Measurements from ENCODE around the gene FAM3A.
"Not testable (repeated sequence)": the region's sequence is repeated elsewhere in the genome, so short reads cannot be mapped to it uniquely, and the experiment has no call there.

The FAM3A gene

DNA sequence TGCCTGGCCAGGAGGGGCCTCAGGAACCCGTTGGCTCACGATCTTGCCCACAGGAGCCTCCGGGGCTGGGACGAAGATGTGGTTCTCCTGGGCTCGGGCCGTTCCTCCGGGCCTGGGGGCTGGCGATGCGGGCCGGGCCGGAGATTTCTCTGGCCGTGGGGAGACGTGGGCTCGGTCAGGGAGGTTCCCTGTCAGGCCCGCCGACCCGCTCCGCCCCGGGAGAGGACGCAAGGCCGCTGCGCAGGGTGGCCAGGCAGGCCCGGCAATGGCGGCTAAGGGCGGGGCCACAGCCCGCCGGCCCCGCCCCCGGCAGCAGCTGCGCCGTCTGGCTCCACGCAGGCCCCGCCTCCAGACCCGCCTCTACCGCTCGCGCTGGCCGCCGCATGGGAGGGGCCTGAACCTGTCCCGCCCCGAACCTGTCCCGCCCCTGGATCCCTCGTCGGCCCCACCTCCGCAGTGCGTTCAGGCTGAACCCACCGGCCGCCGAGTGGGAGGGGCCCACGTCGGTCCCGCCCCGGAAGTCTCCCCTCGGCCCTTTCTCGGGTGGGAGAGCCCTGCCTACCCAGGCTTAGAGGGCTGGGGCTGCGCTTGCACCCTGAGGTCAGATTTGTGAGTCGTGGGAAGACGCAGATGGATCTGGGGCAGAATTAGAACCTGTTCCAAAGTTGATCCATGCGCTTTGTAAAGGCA lies at the start of gene FAM3A:
Gene FAM3A (minus strand): TSS at position 267 of the 690 bp plus-strand sequence. CDS start 460 bp downstream, outside the sequence.
- DNase-seq, result peak; percentile 61

DNA sequence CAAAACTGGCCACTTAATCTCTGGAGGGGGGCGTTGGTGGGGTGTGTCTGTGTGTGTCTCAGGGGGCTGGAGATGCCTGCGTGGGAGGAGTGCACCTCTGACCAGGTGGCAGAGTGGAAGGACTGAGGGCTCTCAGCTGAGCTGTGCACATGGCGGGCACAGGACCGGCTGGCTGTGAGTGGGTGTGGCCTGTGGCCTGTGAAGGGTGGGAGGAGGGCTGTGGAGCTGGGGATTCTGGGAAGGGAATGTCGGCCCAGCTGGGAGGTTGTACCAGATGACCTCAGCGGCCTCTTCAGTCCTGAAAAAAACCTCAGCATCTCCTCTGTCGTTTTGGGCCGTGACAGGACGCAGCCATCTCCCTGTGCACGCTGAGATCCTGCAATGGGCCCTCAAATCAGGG lies 46.3 kb upstream of the FAM3A start:
- not testable (repeated sequence) for DNase-seq

DNA sequence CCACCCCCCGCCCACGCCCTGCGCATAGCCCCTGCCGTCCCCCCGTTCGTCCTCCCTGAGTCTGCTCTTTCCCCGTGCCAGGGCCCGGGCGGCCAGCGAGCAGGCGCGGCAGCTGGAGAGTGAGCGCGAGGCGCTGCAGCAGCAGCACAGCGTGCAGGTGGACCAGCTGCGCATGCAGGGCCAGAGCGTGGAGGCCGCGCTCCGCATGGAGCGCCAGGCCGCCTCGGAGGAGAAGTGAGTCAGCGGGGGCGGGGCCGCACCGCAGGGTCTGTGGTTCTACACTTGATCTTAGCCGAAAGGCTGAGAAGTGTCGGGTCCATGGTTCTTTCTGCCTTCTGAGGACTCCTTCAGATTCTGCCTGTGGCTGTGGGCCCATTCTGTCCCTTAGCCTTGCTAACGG lies 44.3 kb upstream of the FAM3A start:
- DNase-seq, result not testable (repeated sequence)

- not testable (repeated sequence) for DNase-seq
Measured at GRCh38 chrX:154558896-154559295, 42.9 kb upstream of the FAM3A start.

- DNase-seq, result not testable (repeated sequence)
Measured at GRCh38 chrX:154558060-154558690, 42.1 kb upstream of the FAM3A start.

DNA sequence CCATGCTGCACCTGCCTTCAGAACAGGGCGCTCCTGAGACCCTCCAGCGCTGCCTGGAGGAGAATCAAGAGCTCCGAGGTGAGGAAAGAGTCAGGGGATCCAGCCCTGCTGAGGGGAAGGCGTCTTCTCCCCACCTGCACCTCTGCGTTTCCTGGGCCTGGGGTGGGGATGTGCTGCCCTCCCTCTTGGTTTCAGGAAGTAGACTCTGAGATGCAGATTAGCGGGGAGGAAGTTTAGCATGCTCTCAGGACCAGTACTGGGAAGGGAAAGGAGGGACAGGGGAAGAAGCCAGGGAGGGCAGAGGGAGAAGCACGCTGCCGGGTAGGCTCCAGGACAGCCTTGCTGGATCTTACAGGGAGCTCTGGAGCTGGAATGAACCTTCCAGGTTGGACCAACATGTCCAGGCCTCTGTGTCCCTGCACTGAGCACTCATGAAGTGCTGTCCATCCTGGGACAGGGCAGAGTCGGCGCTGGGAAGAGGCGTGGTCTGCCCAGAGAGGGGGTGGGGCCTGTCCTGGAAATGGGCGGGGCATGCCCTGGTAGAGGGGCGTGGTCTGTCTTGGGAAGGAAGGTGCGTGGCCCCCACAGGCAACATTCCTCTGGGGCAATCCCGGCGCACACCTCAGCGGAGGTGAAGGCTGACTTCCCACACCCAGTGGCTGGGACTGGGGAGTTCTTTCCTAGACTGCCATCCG lies 36.2 kb upstream of the FAM3A start:
- DNase-seq, result not testable (repeated sequence)

GRCh38 chrX:154549766-154550165 lies 33.7 kb upstream of the FAM3A start:
- DNase-seq, result no peak

GRCh38 chrX:154548028-154548316 lies 31.9 kb upstream of the FAM3A start:
- DNase-seq, result no peak

- DNase-seq, result peak; percentile 71
Measured at GRCh38 chrX:154547245-154548027, 31.4 kb upstream of the FAM3A start, which contains the start of gene IKBKG. Gene IKBKG (plus strand): TSS chrX:154547620. CDS start chrX:154552003, 4,383 bp downstream.

- DNase-seq, result peak; percentile 29
Measured at GRCh38 chrX:154546354-154547244, 30.6 kb upstream of the FAM3A start, which contains the start of gene G6PD. Gene G6PD (minus strand): TSS chrX:154546846. CDS start chrX:154546155, 691 bp downstream.

DNA sequence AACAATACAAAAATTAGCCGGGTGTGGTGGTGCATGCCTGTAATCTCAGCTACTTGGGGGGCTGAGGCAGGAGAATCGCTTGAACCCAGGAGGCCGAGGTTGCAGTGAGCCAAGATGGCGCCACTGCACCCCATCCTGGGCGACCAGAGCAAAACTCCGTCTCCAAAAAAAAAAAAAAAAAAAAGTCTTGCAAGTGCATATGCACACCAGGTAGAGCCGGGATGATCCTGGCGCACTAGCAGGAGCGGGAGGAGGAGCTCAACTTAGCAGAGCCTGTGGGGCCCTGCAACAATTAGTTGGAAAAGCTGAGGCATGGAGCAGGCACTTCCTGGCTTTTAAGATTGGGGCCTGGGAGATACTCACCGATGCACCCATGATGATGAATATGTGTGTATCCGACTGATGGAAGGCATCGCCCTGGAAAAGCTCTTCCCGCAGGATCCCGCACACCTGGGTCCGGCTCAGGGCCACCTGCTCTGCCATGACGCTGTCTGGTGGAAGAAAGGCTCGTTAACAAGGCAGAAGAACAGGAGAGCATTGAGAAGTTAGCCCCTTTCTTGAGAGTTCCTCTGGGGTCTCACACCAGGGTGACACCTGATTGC lies 29.7 kb upstream of the FAM3A start:
- no peak for DNase-seq

- no peak for DNase-seq
Measured at GRCh38 chrX:154542723-154543424, 26.8 kb upstream of the FAM3A start.

GRCh38 chrX:154541896-154542722 lies 26.1 kb upstream of the FAM3A start:
- no peak for DNase-seq

DNA sequence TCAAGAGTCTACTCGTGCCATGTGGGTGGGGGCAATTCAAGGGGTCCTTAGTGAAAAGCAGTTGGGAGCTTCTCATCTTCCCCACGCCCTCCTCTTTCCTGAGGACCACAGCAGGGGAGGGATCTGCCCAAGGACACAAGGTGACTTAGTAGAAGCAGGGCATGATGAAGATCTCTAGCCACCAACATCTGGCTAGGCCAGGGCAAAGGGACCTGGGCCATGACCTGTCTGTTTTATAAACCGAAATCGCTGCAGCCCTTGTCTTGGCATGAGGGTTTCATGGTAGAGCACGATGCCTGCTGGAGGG lies 25.5 kb upstream of the FAM3A start:
- DNase-seq, result no peak

DNA sequence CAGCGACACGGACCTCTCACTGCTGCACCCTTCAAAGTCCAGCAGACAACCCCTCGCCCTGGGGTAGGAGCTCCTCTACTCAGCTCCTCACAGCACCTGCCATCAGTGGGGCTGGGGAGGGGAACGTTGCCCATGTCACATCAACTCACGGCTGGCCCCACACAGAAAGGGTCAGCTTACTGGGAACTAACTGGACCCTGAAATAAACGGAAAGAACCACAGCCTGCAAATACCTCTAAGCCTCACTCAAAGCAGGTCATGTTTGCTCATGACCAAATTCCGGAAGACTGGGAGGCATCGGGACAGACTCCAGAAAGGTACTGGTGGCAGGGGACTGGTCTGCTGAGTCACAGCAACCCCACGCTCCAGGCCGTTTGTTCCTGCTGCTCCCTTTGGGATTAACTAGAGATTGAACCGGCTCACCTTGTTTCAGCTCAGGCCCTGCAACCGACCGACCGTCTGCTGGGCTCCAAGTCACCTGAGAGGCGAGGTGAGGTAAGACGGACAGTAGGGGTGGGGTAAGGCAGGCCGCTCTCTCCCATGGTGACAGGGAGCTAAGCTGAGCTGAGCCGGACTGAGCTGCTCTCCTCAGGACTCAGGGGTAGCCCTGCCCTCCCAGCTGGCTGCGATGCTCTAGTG lies 25.0 kb upstream of the FAM3A start:
- no peak for DNase-seq

DNA sequence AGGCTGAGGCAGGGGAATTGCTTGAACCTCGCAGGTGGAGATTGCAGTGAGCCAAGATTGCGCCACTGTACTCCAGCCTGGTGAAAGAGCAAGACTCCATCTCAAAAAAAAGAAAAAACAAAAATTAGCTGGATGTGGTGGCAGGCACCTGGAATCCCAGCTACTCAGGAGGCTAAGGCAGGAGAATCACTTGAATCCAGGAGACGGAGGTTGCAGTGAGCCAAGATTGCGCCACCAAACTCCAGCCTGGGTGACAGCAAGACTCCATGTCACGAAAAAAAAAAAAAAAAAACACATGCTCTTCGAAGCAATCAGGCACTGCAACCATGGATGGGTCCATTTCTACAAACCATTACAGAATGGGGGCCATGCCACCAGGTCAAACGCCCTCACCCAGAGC lies 24.3 kb upstream of the FAM3A start:
- DNase-seq, result not testable (repeated sequence)

DNA sequence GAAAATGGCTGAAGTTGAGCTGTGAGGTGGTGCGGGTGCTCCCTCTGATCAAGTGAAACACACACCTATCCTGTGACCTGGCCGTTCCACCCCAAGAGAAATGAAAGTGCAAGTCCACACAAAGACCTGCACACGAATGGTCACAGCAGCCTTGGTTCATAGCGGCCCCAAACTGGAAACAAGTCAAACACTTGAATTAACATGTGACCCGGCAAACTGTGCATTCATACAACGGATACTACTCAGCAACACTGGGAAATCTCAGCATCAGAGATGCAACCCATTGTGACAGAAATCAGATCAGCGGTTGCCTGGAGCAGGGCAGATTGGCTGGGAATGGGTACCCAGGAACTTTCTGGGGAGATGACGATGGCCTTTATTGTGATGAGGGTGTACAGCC lies 23.0 kb upstream of the FAM3A start:
- no peak for DNase-seq

- DNase-seq, result no peak
Measured at GRCh38 chrX:154535892-154536291, 19.9 kb upstream of the FAM3A start.

- peak; percentile 6 for DNase-seq
Measured at GRCh38 chrX:154534526-154535322, 18.7 kb upstream of the FAM3A start.
